SK-N-SH treated with all-trans-retinoic acid at 6 μM for 48 hours (cell line): ENCODE data around the gene AUTS2.

ENCODE experiments used
- BACH2 ChIP-seq: fragments of 250-450 bp; sonication (Bioruptor Pico); IDR thresholded peaks from 2 replicates; pipeline ENCODE4 v1.9.0; 2021; ENCODE audit warnings: mild to moderate bottlenecking, borderline replicate concordance
- GLIS3 ChIP-seq: fragments of 250-450 bp; sonication (Bioruptor Pico); IDR thresholded peaks from 2 replicates; pipeline ENCODE4 v1.5.0; 2020; ENCODE audit warnings: mild to moderate bottlenecking, moderate library complexity
- PATZ1 ChIP-seq: fragments of 250-450 bp; sonication (Bioruptor Pico); IDR thresholded peaks from 2 replicates; pipeline ENCODE4 v1.8.0; 2020; ENCODE audit warnings: mild to moderate bottlenecking, moderate library complexity, borderline replicate concordance
- RARB ChIP-seq: fragments of 250-450 bp; sonication (Bioruptor Pico); IDR thresholded peaks from 2 replicates; pipeline ENCODE4 v1.8.0; 2021; ENCODE audit warnings: mild to moderate bottlenecking, moderate library complexity
- ZFP3 ChIP-seq: fragments of 250-450 bp; sonication (Bioruptor Pico); IDR thresholded peaks from 2 replicates; pipeline ENCODE4 v1.5.0; 2020; ENCODE audit warnings: mild to moderate bottlenecking, moderate library complexity
- ZFP30 ChIP-seq: fragments of 450-650 bp; formaldehyde crosslinking; IDR thresholded peaks from 2 replicates; pipeline ENCODE4 v1.5.0; 2022; ENCODE audit warnings: mild to moderate bottlenecking, moderate library complexity
- ZNF8 ChIP-seq: fragments of 450-650 bp; formaldehyde crosslinking; IDR thresholded peaks from 2 replicates; pipeline ENCODE4 v1.5.0; 2020; ENCODE audit warnings: mild to moderate bottlenecking, moderate library complexity

- no peak for TF ChIP-seq BACH2 (CRISPR knock-in tag)
- no peak for TF ChIP-seq ZNF8 (CRISPR knock-in tag)
- no peak for TF ChIP-seq ZFP3
- TF ChIP-seq ZFP30: no peak
- TF ChIP-seq RARB: no peak
- no peak for TF ChIP-seq PATZ1 (CRISPR knock-in tag)
- no peak for TF ChIP-seq GLIS3 (CRISPR knock-in tag)
These were observed 1056.7 kb downstream of the AUTS2 start for GRCh38 chr7:70654979-70655378.
